Activated CD4-positive, alpha-beta T cell treated with anti-CD3 and anti-CD28 coated beads, Interleukin-10, Interleukin-2, amounts not matched to agents 100 ng/mL and 50 ng/mL, durations not matched to agents 16 hours and 8 hours (primary cell): ENCODE results near the gene RIC8A.

Source experiments
- DNase-seq: peaks from one replicate; pipeline ENCODE4 v3.0.0-alpha.2; 2020

The RIC8A gene

DNA sequence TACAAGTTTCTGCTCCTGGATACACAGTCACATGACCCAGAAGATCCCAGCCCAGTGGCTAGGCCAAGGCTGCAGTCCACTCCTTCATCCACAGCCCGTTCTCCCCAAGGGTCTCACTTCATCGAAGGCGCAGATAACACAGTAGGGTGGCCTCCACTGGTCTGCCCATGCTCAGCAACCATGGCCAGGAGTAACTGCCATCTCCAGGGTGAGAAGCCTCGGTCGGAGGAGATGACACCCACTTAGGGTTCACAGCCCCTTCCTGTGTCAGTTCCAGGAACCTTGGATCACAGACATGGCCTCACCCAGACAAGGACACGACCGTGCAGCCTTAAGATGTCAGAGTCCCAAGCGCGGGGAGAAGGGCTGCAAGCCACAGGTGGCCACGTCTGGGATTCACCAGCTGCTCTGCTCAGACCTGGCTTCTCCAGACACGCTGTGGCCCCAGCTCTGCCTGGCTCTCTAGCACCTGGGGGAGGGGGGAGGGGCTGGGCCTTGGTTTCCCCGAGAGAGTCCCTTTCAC lies 2.9 kb upstream of the RIC8A start:
- no peak for DNase-seq

DNA sequence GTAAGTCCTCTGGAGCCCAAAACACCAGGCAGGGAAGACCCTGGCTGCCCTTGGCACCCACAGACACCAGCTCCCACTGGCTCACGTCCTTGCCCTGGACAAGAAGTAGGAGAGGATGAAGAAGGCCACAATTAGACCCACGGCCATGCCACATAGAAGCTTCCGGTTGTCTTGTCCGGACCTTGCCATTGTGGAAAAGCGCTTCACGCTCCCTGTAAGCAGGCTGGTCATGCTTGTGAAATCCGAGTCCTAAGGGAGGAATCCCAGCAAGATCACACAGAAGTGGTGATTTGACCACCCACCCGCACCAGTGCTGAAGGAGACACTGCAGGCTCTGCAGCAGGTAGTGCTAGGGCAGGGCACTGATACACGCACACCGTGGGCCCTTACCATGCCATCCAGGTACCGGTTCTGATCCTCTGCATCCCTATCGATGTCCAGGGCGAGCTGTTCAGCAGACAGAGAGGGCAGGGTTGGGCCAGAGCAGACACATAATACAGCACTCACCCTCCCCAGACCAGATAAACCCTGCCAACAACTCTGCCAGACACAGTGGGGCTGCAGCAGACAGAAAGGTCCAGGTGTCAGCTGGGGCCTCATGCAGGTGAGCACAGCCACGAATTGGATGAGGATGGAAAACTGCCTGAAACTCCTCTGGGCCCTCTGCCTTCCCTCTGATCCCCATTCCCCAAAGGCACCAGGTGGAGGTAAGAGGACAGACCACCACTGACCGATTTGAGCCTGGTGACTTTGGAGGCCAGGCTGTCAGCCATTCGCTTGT lies 2.1 kb upstream of the RIC8A start:
- DNase-seq: no peak

DNA sequence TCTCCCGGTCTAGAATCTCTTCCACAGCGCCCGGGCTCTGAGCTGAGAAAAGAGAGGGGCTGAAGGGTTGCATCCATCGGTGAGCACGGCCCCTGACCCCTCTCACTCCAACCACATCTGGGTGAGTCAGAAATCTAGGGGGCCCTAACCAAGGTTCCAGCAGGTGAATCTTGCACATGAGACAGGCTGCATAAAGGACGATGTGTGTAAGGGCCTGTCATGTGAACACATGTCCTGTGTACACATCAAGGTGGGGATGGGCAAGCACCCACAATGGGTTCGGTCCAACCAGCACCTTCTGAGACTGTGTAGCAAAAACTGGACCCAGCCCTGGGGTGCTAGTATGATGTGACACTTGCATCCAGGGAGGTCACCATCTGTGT lies 1.5 kb upstream of the RIC8A start:
- DNase-seq: no peak

DNA sequence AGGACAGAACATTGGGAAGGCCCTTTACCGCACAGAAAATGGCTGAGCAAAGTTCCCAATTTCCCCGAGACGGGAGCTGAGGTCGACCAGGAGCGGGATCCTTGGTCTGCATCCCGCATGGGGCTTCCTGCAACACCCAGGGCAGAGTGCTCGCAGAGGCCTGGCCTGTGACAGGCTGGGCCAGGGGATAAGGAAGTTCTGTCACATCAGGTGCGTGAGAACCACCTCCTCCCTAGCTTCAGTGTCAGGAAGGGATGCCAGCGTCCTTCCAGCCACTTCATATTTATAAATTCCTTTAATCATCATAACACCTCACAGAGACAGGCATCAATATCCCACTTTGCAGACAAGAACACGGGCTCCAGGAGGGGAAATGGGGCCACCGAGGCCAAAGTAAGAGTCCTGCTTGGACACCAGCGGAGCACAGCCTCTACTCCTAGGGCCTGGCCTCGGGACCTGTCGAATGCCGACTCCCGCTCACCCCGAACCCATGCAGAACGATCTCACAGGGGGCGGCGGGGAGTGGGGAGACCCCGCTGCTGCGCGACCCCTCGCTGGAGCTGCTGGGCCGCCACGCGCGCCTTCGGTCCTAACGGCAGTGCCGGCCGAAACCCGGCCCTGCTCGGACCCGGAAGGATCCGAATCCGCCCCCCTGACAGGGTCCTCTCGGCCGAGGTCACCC lies 841 bp upstream of the RIC8A start:
- peak; percentile 38 for DNase-seq

DNA sequence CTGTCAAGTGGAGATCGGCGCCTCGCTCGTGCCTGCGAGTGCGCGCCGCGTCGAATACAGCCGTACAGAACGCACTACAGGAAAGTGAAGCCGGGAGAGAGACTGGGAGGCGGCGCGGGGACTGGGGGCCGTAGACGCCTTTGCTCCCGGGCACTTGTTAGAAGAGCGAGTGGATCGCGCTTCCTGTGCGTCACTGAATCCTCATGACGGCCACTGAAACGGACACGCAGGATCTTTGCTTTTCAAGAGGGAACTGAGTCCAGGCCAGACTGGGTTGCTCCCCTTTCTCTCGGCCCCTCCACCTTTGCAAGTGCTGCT lies 314 bp downstream of the RIC8A start:
- DNase-seq: no peak

DNA sequence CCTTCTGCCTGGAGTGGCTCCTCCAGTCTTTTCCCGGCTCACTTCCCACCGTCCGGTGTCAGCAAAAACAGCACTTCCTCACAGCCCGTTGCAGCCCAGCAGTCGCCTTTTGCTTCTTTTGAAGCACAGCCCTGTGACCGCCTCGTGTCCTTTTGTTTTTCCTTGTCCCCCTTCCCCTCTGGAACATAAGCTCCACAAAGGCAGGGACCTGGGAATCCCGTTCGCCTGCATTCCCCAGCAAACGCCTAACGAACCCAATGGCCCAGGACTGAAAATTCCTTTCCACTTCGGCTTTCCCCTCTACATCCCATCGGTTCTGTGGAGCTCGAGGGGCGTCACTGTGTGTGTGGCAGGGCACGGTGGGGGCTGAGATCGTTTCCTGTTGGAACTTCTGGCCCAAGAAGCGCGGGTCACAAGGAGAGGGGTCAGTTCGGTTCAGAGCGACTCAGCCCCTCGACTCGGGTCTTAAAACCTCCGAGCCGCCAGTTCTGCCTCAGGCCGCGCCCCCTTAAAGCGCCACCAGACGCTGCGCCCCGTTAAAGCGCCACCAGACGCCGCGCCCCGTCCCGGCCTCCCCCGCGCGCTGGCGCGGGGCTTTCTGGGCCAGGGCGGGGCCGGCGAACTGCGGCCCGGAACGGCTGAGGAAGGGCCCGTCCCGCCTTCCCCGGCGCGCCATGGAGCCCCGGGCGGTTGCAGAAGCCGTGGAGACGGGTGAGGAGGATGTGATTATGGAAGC lies 841 bp downstream of the RIC8A start:
- DNase-seq: peak; percentile 87

DNA sequence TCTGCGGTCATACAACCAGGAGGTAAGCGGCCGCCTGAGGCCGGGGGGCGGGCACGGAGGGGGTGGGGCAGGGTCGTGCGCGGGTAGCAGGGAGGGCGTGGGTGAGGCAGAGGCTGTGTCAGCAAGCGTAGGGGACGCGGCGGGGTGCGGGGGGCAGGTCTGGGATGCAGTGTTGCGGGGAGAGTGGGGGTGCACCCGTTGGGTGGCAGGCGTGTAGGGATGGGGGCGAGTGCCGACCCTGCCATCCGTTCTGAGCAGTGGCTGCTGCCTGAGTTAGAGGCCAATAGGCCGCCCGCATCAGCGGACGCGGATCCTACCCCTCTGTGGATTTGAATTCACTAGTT lies 1.4 kb downstream of the RIC8A start:
- no peak for DNase-seq

DNA sequence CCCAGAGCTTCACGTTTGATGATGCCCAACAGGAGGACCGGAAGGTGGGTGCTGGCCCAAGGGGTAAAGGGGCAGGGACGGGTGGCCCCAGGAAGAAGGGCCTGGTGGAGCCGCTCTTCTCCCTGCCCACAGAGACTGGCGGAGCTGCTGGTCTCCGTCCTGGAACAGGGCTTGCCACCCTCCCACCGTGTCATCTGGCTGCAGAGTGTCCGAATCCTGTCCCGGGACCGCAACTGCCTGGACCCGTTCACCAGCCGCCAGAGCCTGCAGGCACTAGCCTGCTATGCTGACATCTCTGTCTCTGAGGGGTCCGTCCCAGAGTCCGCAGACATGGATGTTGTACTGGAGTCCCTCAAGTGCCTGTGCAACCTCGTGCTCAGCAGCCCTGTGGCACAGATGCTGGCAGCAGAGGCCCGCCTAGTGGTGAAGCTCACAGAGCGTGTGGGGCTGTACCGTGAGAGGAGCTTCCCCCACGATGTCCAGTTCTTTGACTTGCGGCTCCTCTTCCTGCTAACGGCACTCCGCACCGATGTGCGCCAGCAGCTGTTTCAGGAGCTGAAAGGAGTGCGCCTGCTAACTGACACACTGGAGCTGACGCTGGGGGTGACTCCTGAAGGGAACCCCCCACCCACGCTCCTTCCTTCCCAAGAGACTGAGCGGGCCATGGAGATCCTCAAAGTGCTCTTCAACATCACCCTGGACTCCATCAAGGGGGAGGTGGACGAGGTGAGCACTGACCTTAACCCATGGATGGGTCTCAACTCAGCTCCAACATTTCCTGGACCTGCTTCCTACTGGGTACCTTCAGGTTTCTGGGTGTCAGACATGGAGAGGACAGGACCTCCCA lies 2.0 kb downstream of the RIC8A start:
- DNase-seq: no peak

DNA sequence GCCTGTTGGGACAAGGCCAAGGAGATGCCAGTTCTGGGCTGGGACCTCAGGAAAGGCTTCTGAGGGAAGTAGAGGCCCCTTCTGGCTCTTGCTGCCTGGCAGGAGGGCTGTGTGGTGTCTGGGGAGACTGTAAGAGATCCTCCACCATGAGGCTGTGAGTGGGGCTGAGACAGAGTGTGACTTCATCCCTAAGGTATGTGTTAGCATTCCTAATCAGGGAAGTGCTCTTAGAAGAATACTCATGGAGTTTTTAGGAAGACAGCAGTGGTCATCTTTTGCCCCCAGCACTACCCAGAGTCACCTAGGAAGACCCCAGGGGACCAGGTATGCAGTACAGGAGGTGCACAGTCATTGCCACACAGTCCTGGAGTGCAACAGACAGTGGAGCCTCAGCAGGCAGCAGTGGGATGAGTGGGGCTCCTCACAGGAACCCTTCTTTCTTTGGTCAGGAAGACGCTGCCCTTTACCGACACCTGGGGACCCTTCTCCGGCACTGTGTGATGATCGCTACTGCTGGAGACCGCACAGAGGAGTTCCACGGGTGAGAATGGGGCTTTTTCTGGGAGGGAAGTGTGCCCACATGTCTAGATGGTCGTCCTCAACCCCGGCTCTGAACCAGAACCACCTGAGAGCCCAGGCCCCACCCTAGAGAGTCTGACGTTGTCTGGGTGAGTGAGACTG lies 2.8 kb downstream of the RIC8A start:
- no peak for DNase-seq

DNA sequence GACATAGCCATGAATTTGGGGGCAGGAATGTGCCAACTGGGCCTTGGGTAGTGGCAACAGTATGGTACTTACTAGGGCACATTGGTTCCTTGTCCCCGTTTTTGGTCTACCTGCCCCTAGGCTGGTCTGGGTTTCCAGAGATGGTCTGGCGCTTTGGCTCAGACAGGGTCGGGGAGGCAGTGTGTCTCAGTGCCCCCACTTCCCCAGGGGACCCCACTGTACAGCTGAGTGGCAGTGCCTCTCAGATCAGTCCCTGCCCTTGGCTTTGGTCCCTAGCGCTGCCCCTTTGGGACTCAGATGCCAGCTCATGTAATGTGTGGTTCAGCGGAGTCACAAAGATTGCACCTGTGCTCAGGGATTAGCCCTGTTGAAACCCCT lies 3.3 kb downstream of the RIC8A start:
- no peak for DNase-seq

DNA sequence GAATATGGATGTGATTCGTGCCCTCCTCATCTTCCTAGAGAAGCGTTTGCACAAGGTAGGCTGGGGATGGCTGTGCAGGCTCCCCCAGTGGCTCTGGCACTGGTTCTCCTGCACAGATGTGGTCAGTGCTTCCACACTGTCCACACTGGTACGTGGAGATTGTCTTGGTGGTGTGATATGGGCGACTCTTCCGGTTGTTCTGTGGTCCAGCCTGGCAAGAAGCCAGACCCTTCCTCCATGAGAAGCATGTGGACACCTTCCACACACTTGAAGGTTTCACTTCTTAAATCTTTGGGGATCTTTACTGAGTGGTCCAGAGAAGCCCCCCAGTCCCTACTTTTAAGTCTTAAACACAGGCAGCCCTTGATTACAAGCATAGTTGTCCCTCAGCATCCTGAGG lies 3.8 kb downstream of the RIC8A start:
- DNase-seq: no peak

DNA sequence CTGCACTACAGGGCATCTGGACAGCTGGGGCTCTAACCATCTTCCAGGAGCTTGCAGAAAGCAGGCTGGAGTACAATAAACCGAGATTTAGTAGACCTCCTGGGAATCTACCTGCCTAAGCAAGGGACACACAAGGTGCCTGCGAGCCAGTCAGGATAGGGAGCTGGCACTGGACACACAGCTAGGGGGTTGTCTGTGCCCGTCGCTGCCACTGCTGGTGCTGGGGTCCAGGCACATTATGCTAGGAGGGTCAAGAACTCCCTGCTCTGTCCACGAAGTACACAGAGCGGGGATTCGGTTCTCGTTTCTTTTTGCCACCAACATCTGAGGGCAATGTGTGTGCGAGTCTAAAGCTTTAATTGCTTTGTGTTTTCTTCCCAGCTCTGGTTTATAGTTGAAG lies 4.2 kb downstream of the RIC8A start:
- no peak for DNase-seq

DNA sequence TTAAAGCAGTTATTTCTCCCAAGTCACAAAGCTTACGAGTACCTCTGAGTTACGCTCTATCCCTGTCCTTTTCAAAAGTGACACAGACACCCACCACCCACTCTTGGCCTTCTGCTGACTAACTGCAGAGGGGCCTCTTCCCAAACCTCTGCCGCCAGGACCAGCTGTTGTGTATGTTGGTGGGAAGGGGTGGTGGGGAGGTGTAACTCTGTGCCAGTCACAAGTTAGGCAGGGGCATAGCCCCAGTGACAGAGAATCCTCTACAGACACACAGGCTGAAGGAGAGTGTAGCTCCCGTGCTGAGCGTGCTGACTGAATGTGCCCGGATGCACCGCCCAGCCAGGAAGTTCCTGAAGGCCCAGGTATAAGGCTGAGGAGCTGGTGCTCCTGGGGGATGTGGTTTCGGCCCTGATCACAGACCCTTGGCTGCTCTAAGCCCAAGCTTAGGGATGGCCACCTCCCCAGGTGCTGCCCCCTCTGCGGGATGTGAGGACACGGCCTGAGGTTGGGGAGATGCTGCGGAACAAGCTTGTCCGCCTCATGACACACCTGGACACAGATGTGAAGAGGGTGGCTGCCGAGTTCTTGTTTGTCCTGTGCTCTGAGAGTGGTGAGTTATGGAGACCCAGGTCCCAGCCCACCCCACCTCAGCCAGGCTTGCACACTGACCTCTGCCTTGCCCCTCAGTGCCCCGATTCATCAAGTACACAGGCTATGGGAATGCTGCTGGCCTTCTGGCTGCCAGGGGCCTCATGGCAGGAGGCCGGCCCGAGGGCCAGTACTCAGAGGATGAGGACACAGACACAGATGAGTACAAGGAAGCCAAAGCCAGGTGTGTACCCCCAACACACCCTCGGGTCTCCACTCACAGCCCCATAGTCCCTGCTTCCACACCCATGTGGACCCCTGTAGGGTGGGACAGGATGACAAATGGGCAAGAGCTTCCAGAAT lies 4.9 kb downstream of the RIC8A start:
- no peak for DNase-seq

DNA sequence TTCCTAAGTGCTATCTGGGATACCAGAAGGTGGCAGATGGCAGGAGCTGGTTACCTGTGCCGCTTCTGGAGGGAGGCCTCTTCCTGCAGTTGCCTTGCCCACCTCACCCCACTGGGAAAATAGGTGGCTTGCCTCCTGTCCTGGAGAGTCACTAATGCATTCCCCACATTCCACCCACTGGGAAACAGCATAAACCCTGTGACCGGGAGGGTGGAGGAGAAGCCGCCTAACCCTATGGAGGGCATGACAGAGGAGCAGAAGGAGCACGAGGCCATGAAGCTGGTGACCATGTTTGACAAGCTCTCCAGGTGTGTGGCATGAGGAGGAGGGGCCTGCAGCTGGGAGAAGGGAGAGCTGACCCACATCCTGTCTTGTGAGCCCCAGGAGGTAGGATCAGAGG lies 5.6 kb downstream of the RIC8A start:
- no peak for DNase-seq

DNA sequence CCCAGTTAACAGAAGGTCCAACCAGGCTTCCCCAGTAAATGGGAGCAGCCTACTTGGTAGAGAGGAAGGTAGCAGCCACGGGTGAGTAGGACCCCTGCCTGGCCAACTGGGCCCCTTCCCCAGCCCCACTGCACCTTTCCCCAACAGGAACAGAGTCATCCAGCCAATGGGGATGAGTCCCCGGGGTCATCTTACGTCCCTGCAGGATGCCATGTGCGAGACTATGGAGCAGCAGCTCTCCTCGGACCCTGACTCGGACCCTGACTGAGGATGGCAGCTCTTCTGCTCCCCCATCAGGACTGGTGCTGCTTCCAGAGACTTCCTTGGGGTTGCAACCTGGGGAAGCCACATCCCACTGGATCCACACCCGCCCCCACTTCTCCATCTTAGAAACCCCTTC lies 6.6 kb downstream of the RIC8A start:
- no peak for DNase-seq

DNA sequence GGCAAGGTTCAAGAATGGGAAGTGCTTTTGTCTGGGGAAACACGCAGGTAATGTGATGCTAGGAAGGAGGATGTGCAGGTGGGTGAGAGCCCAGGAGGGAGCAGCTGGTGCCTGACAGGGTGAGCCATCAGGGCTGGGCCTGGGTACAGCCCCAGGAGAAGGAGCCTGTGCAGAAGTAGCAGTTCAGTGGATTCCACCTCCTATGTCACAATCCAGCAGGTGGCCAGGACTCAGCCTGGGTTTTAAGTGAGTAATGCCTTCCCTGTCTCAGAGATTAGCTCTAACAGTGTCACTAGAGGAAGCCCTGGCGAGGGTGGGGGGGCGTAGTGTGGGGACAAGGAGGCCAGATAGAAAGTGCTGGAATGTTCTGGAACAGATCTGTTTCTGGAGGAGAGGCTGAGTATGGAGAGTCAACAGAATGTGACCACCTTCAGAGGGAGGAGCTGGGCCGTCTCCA lies 8.1 kb downstream of the RIC8A start:
- no peak for DNase-seq

DNA sequence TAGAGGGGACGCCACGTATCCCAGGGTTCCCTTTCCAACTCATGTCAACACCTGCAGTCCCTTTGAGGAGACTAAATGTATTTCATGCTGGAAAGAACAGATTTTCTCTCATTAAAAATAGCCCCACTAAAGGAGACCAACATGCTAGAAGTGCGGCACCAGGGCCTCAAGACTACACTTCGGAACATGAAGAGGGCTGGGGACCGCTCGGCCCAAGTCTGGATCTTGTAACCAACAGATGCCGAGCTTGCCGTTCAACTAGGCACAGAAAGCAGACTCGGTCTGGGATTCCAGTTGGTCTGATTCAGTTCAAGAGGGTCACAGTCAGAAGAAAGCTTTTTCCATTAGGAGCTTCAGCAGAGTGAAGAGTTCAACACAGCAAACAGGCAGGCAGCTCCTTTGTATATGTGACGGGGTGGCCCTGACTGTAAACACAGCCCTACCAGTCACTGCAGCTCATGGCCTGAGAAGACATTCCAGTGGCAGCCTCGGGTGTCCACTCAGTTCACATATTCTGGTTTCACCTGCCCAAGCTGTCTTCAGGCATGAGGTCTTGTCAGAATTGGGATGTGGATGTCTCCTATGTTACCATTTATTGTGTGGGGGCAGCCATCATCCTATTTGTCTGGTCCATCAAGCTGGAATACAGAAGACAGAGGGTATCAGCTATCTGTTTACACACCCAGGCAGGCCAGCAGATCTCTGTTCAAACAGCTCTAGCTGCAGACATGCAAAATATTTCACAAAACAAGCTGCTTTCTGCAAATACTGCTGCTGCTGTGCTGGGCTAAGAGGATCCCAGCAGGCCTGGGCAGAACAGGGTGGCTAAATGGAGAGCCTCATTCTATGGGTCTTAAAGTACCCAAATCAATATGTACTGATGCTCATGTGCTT lies 8.8 kb downstream of the RIC8A start:
- DNase-seq: no peak

DNA sequence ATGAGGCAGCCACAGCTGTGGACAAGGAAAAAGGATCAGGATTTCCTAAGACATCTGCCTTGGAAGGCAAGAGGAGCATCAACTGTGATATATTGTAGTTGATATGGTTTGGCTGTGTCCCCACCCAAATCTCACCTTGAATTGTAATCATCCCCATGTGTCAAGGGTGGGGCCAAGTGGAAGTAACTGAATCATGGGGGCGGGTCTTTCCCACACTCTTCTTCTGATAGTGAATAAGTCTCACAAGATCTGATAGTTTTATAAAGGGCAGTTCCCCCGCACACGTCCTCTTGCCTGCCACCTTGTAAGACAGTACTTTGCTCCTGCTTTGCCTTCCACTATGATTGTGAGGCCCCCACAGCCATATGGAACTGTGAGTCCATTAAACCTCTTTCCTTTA lies 10.2 kb downstream of the RIC8A start:
- DNase-seq: no peak

DNA sequence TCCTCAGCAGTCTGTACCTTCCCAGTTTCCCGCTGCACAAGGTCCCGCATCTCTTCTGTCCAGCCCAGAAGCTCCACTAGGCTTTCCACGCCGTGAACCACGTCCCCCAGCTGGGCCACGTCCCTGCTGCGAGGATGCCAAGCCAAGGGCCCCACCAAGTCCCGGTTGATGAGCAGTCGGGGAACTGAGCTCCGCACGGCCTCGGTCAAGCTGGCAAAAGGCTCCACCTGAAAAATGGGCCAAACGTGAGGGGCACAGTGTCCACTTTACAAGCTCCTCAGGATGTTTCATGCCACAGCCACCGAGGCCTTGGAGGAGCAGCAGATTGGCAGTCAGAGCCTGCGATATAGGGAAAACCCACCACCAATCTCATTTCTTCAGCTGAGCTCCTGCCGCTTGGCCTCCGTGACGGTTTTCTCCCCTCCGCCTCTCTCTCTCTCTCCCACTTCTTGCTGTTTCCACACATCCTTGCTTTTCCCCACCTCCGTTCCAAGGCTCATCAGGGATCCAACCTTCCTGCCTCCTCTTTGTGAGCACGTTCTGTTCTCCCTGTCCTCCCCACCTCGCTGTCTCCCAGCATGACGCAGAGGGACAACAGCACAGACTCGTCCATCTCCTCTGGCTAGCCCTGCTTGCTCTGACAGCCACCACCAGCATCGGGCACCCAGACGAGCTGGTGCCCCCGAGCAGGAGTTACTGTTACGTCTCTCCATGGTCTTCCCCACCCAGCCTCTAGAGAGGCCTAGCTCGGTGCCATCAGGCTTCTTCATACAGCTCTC lies 11.5 kb downstream of the RIC8A start:
- DNase-seq: no peak
